K562 (cell line): ENCODE results near the gene NKIRAS1. TPM values are rescaled to one million over a fixed set of nuclear protein-coding genes. Genes with fewer than 3 reads are reported as not detected.

Experiments used
- ZNF23 ChIP-seq: fragments of 250-450 bp; sonication (Bioruptor Pico); IDR thresholded peaks from 2 replicates; pipeline ENCODE4 v1.4.0; 2020; ENCODE audit warnings: mild to moderate bottlenecking
- ZNF384 ChIP-seq: IDR thresholded peaks from 2 replicates; pipeline ENCODE4 v1.6.1; 2012; ENCODE audit warnings: low read depth, low read length, improper control_type of control experiment
- polyA plus RNA-seq, 8 experiments: library from polyadenylated mRNA; depleted of rRNA in 4 of 8; stranded (reverse) in 5 of 8; unstranded in 3 of 8; fragments of >200 nt; fragmentation: Nextera tagmentation in 2 of 8; fragmentation: Illumina TruSeq in 1 of 8; extraction: Ambion mirVana in 2 of 8; extraction: Trizol in 1 of 8; gene quantifications; 2 replicates each; pipeline versions ENCODE4 v1.2.1 to v1.2.3, GENCODE V29; 2011 to 2014; ENCODE audit warnings: inconsistent platforms in 1 of 8, missing spikeins in 1 of 8
- total RNA-seq, 7 experiments: library from RNA; depleted of rRNA in 6 of 7; stranded (reverse); fragments of >200 nt in 6 of 7; fragmentation: Illumina TruSeq in 2 of 7; extraction: Trizol in 2 of 7; gene quantifications; 2 replicates each; pipeline versions ENCODE4 v1.2.1 to v1.2.3, GENCODE V29; 2011 to 2021; ENCODE audit warnings: low replicate concordance in 1 of 7
- TF ChIP-seq, protein P1 (sequence below): sonication (generic); formaldehyde crosslinking; IDR thresholded peaks from 2 replicates; pipeline ENCODE4 v1.8.0; 2023; ENCODE audit warnings: missing genetic modification reagents, mild to moderate bottlenecking, borderline replicate concordance
- TF ChIP-seq, protein P2 (sequence below): sonication (generic); formaldehyde crosslinking; IDR thresholded peaks from 2 replicates; pipeline ENCODE4 v1.8.0; 2022; ENCODE audit warnings: mild to moderate bottlenecking, missing genetic modification reagents, borderline replicate concordance

Gene NKIRAS1
- total and polyA plus RNA-seq, 9 of the 15 experiments (the other 6 are each of a cell fraction or from before 2014, with no cell fraction given), result 5.1 to 10.3 (median 6.3) TPM

DNA sequence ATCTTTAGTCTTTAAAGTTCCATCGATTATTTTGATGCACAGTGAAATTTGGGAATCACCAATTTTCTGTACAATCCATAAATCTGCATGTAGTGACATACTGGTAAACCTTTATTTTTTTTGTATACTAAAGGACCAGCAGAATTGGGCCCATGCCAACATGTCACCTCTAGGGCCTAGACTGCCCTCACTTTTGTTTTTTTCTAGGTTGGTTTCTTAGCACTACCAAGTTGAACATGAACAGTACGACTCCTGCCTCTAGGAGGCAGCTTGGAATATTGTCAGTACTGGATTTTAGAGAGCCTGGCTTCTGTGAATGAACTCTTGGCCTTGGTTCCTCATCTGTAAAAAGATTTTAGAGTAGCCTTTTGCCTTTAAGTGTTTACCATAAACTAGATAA is 32.3 kb downstream of the NKIRAS1 start (continued):
- TF ChIP-seq, protein P1, sequence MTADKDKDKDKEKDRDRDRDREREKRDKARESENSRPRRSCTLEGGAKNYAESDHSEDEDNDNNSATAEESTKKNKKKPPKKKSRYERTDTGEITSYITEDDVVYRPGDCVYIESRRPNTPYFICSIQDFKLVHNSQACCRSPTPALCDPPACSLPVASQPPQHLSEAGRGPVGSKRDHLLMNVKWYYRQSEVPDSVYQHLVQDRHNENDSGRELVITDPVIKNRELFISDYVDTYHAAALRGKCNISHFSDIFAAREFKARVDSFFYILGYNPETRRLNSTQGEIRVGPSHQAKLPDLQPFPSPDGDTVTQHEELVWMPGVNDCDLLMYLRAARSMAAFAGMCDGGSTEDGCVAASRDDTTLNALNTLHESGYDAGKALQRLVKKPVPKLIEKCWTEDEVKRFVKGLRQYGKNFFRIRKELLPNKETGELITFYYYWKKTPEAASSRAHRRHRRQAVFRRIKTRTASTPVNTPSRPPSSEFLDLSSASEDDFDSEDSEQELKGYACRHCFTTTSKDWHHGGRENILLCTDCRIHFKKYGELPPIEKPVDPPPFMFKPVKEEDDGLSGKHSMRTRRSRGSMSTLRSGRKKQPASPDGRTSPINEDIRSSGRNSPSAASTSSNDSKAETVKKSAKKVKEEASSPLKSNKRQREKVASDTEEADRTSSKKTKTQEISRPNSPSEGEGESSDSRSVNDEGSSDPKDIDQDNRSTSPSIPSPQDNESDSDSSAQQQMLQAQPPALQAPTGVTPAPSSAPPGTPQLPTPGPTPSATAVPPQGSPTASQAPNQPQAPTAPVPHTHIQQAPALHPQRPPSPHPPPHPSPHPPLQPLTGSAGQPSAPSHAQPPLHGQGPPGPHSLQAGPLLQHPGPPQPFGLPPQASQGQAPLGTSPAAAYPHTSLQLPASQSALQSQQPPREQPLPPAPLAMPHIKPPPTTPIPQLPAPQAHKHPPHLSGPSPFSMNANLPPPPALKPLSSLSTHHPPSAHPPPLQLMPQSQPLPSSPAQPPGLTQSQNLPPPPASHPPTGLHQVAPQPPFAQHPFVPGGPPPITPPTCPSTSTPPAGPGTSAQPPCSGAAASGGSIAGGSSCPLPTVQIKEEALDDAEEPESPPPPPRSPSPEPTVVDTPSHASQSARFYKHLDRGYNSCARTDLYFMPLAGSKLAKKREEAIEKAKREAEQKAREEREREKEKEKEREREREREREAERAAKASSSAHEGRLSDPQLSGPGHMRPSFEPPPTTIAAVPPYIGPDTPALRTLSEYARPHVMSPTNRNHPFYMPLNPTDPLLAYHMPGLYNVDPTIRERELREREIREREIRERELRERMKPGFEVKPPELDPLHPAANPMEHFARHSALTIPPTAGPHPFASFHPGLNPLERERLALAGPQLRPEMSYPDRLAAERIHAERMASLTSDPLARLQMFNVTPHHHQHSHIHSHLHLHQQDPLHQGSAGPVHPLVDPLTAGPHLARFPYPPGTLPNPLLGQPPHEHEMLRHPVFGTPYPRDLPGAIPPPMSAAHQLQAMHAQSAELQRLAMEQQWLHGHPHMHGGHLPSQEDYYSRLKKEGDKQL (CRISPR knock-in tag), result no peak
- TF ChIP-seq ZNF384 (0 out of 2 replicates have a peak, but pooled peaks have one; percentile 18), ZNF23 (CRISPR knock-in tag) (no peak)
- TF ChIP-seq, protein P2, sequence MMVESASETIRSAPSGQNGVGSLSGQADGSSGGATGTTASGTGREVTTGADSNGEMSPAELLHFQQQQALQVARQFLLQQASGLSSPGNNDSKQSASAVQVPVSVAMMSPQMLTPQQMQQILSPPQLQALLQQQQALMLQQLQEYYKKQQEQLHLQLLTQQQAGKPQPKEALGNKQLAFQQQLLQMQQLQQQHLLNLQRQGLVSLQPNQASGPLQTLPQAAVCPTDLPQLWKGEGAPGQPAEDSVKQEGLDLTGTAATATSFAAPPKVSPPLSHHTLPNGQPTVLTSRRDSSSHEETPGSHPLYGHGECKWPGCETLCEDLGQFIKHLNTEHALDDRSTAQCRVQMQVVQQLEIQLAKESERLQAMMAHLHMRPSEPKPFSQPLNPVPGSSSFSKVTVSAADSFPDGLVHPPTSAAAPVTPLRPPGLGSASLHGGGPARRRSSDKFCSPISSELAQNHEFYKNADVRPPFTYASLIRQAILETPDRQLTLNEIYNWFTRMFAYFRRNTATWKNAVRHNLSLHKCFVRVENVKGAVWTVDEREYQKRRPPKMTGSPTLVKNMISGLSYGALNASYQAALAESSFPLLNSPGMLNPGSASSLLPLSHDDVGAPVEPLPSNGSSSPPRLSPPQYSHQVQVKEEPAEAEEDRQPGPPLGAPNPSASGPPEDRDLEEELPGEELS (CRISPR knock-in tag), result no peak
